Measurements from ENCODE around the gene DYRK1A.
"Not testable (repeated sequence)": the region's sequence is repeated elsewhere in the genome, so short reads cannot be mapped to it uniquely, and the experiment has no call there.

Gene DYRK1A

GRCh38 chr21:37532868-37533780 lies 166.6 kb downstream of the DYRK1A start:
- no peak for DNase-seq

- no peak for DNase-seq
Measured at GRCh38 chr21:37534431-37534830, 167.9 kb downstream of the DYRK1A start.

DNA sequence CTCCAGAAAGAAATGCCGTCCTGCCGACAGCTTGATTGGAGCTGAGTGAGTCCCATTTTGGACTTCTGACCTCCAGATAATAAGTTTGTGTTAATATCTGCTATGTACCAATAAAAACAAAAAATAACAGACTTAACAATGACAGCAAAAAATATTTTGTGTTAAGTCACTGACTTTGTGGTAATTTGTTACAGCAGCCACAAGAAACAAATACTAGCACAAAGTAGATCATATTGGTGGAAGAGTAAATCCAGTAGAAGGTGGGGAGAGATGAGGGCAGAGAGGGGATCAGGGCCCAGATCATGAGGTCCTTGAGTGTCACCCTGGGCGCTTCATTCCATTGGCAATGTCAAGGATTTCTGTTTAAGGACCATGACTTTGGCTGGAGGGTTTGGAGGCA lies 168.6 kb downstream of the DYRK1A start:
- DNase-seq: no peak

- DNase-seq: no peak
Measured at GRCh38 chr21:37535672-37536071, 169.1 kb downstream of the DYRK1A start.

GRCh38 chr21:37536616-37537278 lies 170.2 kb downstream of the DYRK1A start:
- DNase-seq: no peak

DNA sequence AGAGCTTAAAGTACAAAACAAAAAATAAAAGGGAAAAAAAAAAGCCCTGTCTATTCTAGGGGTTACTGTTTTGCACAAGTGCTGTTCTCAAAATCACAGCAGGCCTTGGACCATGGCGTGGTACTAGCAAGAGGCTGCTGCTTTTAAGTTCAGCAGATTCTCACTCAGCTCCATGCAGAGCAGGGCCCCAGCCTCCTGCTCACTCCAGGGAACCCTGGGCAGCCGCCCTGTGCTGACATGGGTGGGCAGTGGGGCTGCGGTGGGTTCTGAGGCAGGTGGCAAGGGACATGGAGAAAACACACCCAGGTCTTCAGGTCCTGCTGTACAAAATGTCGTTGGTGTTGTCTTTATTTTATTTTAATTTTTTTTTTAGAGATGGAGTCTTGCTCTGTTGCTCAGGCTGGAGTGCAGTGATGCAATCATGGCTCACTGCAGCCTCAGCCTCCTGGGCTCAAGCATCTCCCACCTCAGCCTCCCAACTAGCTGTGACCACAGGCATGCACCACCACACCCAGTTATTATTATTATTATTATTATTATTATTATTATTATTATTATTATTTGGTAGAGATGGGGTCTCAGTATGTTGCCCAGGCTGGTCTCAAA lies 170.9 kb downstream of the DYRK1A start:
- no peak for DNase-seq

- DNase-seq: no peak
Measured at GRCh38 chr21:37538971-37539590, 172.5 kb downstream of the DYRK1A start.

DNA sequence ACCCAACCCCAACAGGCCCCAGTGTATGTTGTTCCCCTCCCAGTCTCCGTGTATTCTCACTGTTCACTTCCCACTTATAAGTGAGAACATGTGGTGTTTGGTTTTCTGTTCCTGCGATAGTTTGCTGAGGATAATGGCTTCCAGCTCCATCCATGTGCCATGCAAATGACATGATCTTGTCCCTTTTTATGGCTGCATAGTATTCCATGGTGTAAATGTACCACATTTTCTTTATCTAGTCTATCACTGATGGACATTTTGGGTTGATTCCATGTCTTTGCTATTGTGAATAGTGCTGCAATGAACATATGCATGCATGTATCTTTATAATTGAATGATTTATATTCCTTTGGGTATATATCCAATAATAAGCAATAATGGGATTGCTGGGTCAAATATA lies 174.6 kb downstream of the DYRK1A start:
- not testable (repeated sequence) for DNase-seq

GRCh38 chr21:37542512-37542911 lies 175.9 kb downstream of the DYRK1A start:
- no peak for DNase-seq

GRCh38 chr21:37546299-37546908 lies 179.8 kb downstream of the DYRK1A start:
- no peak for DNase-seq

DNA sequence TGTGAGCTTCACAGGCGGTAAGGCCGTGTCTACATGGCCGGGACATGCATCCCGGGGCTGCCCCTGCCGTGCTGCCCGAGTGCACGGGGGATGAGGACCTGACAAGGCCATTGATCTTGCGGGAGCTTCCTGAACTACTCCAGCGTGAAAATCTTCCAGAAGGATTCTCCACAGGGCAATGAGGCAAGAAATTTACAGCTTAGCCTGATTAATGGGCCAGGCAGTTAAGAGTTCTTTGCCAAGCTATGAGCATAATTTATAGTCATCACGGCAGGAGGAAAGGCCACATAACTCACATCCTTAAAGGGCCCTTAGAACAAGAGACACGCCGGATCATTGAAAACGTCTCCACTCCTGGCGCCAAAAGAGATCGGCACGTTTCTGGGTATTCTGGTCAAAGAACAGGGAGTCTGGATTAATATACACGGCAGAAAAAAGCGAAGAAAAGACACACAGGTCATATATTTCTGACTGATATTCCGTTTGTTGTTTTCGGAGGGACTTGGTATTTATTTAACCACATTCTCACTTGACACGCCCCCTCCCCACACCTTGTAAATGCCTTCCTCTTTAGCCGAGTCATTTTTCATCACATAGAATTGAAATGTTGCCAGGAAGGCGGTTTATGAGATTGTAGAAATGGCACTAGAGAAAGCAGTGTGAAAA lies 180.5 kb downstream of the DYRK1A start:
- DNase-seq: no peak

- DNase-seq: no peak
Measured at GRCh38 chr21:37547615-37548200, 181.1 kb downstream of the DYRK1A start.

DNA sequence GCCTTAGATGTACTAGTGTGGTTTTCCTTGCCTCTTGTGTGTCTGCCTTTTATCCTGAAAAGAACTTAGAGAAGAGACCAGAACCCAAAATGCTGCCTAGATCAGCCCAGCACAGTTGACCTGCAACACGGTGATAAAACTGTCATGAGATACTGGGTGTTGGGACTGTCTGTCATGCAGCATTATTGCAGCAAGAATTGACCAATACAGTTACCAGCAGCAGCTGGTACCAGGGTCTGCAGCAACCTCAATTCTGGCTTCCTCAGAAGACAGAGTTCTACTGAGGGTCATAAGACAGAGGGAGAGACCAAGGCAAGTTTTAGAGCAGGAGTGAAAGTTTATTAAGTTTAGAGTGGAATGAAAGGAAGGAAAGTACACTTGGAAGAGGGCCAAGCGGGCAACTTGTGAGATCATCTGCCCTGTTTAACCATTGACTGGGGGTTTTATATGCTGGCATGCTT lies 182.0 kb downstream of the DYRK1A start:
- DNase-seq: no peak

DNA sequence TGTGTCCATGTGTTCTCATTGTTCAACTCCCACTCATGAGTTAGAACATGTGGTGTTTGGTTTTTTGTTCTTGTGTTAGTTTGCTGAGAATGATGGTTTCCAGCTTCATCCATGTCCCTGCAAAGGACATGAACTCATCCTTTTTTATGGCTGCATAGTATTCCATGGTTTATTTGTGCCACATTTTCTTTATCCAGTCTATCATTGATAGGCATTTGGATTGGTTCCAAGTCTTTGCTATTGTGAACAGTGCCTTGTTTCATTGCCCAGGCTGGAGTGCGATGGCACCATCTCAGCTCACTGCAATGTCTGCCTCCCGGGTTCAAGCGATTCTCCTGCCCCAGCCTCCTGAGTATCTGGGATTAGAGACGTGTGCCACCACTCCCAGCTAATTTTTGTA lies 183.2 kb downstream of the DYRK1A start:
- DNase-seq: not testable (repeated sequence)

DNA sequence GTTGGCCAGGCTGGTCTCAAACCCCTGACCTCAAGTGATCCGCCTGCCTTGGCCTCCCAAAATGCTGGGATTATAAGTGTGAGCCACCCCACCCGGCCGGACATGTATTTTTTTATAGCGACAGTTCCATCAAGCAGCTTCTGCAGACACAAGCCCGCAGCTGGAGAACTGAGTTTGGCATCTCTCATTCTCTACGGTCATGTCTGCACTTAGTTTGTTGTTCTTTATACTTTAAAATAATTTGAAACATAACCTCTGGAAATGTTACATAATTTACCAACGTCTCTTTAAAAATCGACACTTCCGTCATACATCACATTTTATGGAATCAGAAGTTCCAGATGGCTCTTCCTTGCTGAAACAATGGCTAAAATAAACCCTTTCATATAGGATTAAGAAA lies 183.6 kb downstream of the DYRK1A start:
- DNase-seq: no peak

- DNase-seq: no peak
Measured at GRCh38 chr21:37550618-37551330, 184.2 kb downstream of the DYRK1A start.

GRCh38 chr21:37551331-37551992 lies 184.9 kb downstream of the DYRK1A start:
- DNase-seq: no peak

- no peak for DNase-seq
Measured at GRCh38 chr21:37551993-37552355, 185.4 kb downstream of the DYRK1A start.

DNA sequence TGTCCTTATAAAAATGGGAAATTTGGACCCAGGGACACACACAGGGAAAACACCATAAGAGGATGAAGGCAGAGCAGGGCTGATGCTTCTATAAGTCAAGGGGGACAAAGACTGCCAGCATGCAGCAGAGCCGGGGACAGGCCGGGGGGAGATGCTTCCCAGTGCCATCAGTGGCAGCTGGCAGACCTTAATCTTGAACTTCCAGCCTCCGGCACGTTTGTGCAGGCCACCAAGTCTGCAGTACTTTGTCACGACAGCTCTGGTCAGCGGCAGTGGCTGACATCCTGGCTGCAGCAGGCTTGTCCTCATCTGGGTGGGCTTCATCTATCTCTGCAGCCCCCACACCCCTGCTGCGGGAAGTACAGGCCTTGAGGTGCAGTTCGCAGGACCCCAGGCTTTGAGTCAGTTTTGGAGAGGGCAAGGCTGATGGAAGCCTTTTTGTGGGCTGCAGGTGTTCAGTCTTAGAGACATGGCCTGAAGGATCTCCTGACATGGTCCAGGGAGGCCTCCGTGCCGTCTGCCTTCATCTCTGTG lies 186.0 kb downstream of the DYRK1A start:
- DNase-seq: no peak

GRCh38 chr21:37553078-37553481 lies 186.5 kb downstream of the DYRK1A start:
- DNase-seq: no peak
